ENCODE measurements around the gene NTSR1. TPM values are rescaled to one million over a fixed set of nuclear protein-coding genes. Genes with fewer than 3 reads are reported as not detected.

Gene NTSR1
- total and polyA plus RNA-seq, 3 experiments from 2014 or later = not detected

DNA sequence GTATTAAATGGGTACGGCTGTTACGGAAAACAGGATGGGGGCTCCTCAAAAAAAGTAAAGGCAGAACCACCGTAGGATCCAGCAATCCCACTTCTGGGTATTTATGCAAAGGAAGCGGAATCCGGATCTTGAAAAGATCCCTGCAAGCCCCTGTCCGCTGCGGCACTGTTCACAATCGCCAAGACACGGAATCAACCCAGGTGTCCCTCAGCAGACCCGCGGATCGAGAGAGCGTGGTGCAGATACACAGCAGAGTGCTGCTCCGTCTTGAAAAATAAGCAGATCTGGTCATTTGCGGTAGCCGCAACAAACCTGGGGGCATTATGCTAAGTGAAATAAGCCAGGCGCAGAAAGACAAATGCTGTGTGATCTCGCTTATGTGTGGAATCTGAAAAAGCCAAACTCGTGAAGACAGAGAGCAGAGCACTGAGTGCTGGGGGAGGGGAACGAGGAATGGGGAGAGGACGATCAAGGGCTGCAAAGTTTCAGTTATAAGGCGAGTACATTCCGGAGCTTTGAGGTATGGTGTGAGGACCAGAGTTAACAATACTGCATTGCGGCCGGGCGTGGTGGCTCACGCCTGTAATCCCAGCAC is 41.3 kb downstream of the NTSR1 start:
- POLR2A ChIA-PET = no interaction called here
- Mint-ChIP-seq H3K9me3 (no peaks in the 10 kb centered on the region), H3K4me3 (no peak overlapping the region), H3K27me3 (no peaks in the 10 kb centered on the region), H3K4me1 (peaks cover 5 to 7% (median 6%) of the 10 kb centered on the region in 3 donors), H3K27ac (peak overlapping the region in 1 of 8 donors; percentile 14), H3K36me3 (peaks cover 0 to 4% (median 0%) of the 10 kb centered on the region in 3 donors)
- CTCF ChIA-PET = no interaction called here
- H3K27me3 ChIP-seq (ENCODE audit: insufficient read depth, low read length, poor library complexity, severe bottlenecking) = no peaks in the 10 kb centered on the region
- no peak for DNase-seq
- peaks cover 14% of the 10 kb centered on the region for H3K4me1 ChIP-seq (ENCODE audit: insufficient read depth, low read length)
- no peak overlapping the region for H3K4me3 ChIP-seq (ENCODE audit: low read length)
- H3K27ac ChIP-seq (ENCODE audit: low read depth, low read length) = no peak overlapping the region
- no peaks in the 10 kb centered on the region for H3K36me3 ChIP-seq (ENCODE audit: insufficient read depth, low read length)
- no peaks in the 10 kb centered on the region for H3K9me3 ChIP-seq (ENCODE audit: low read length)

- H3K9me3 Mint-ChIP-seq = no peaks in the 10 kb centered on the region
- no peak overlapping the region for H3K4me3 Mint-ChIP-seq
- Histone ChIP-seq H3K27me3 (ENCODE audit: insufficient read depth, low read length, poor library complexity, severe bottlenecking) (no peaks in the 10 kb centered on the region), H3K27ac (ENCODE audit: low read depth, low read length) (no peak overlapping the region), H3K9me3 (ENCODE audit: low read length) (no peaks in the 10 kb centered on the region), H3K4me3 (ENCODE audit: low read length) (no peak overlapping the region), H3K36me3 (ENCODE audit: insufficient read depth, low read length) (no peaks in the 10 kb centered on the region), H3K4me1 (ENCODE audit: insufficient read depth, low read length) (no peaks in the 10 kb centered on the region)
- POLR2A ChIA-PET = no interaction called here
- H3K36me3 Mint-ChIP-seq = no peaks in the 10 kb centered on the region
- no peak for DNase-seq
- CTCF ChIA-PET = interaction anchor here (0.8 kb wide), 1 partner anchor 11 kb away, joined by 3 read pairs; no protein-coding TSS in a partner anchor
- H3K27ac Mint-ChIP-seq = peak overlapping the region in 1 of 8 donors; percentile 24
- no peaks in the 10 kb centered on the region for H3K4me1 Mint-ChIP-seq
- peaks cover 4 to 7% of the 10 kb centered on the region in 2 donors for H3K27me3 Mint-ChIP-seq
These were observed 43.0 kb downstream of the NTSR1 start for GRCh38 chr20:62751551-62752150.

DNA sequence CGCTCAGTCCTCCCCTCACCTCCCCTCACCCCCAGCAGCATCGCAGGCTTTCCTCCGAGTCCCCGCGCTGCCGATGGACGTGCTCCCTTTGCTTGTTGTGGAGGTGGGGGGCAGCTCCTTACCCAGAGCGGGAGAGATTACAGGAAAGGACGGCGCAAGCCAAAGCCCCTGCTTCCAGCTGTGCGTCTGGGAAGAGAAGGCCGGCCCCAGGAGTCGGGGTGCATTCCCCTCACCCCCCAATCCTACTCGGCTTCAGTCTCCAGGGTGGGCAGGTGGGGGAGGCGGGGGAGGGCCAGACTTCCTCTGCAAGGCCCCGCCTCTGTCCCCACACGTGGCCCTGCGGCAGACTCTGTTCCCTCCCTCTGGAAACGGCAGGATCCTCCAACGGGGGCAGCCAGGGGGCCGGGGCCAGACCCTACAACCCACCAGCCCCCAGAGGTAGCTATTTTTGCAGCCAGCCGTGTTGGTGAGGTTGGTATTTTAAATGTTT is 43.6 kb downstream of the NTSR1 start:
- H3K4me3 Mint-ChIP-seq = no peak overlapping the region
- CTCF ChIA-PET = no interaction called here

DNA sequence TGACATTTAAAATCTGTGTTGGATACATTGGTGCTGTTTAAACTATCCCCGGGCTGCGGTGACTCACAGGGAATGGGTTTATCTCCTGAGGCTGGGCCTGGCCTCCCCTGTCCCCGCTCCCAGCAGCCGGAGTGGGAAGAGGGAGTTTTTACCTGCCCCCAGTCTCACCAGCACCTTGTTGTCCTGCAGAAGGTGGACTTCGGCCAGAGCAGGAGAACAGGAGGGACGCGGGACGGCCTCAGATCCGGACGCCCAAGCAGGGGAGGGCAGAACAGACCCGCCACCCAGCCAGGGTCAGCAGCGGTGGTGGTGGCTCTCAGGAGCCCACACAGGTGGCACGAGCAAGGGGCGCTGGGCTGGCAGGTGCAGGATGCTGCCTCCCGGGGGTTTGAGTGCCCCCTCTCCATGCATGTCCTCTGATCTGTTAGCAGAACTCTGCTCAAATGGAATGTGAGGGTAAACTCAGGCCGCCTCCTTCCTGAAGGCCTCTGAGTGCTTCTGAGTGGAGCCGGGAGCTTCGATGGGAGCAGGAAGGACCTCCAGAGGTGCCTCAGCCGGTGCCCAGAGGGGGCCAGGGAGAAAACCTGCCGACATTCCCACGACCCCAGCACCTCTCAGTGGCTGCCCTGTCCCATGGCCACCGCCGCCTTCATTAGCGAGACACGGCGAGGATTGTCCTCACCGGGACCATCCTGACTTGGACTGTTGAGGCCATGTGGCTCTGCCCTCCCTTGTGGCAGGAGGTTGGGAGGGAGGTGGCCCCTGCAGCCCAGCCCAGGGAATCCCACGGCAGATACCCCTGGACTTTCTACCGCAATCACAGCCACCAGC is 44.2 kb downstream of the NTSR1 start:
- Histone ChIP-seq H3K27me3 (ENCODE audit: insufficient read depth, low read length, poor library complexity, severe bottlenecking) (no peaks in the 10 kb centered on the region), H3K36me3 (ENCODE audit: insufficient read depth, low read length) (no peaks in the 10 kb centered on the region), H3K4me3 (ENCODE audit: low read length) (no peak overlapping the region), H3K27ac (ENCODE audit: low read depth, low read length) (no peak overlapping the region), H3K4me1 (ENCODE audit: insufficient read depth, low read length) (no peaks in the 10 kb centered on the region), H3K9me3 (ENCODE audit: low read length) (no peaks in the 10 kb centered on the region)
- no peak for DNase-seq
- ChIA-PET CTCF (no interaction called here), POLR2A (no interaction called here)
- H3K4me3 Mint-ChIP-seq = no peak overlapping the region
- no peaks in the 10 kb centered on the region for H3K9me3 Mint-ChIP-seq
- no peaks in the 10 kb centered on the region for H3K4me1 Mint-ChIP-seq
- no peaks in the 10 kb centered on the region for H3K36me3 Mint-ChIP-seq
- no peak overlapping the region for H3K27ac Mint-ChIP-seq
- peaks cover 13 to 18% of the 10 kb centered on the region in 2 donors for H3K27me3 Mint-ChIP-seq

More for the DNA sequence above, 43.6 kb downstream of the NTSR1 start:
- DNase-seq = no peak
- Mint-ChIP-seq H3K36me3 (no peaks in the 10 kb centered on the region), H3K27ac (no peak overlapping the region), H3K4me1 (no peaks in the 10 kb centered on the region), H3K9me3 (no peaks in the 10 kb centered on the region), H3K27me3 (peaks cover 8 to 13% of the 10 kb centered on the region in 2 donors)
- H3K36me3 ChIP-seq (ENCODE audit: insufficient read depth, low read length) = no peaks in the 10 kb centered on the region
- no peak overlapping the region for H3K4me3 ChIP-seq (ENCODE audit: low read length)
- no peaks in the 10 kb centered on the region for H3K27me3 ChIP-seq (ENCODE audit: insufficient read depth, low read length, poor library complexity, severe bottlenecking)
- H3K27ac ChIP-seq (ENCODE audit: low read depth, low read length) = no peak overlapping the region
- POLR2A ChIA-PET = no interaction called here
- H3K9me3 ChIP-seq (ENCODE audit: low read length) = no peaks in the 10 kb centered on the region
- no peaks in the 10 kb centered on the region for H3K4me1 ChIP-seq (ENCODE audit: insufficient read depth, low read length)

- ChIA-PET CTCF (no interaction called here), POLR2A (no interaction called here)
- Mint-ChIP-seq H3K9me3 (no peaks in the 10 kb centered on the region), H3K36me3 (no peaks in the 10 kb centered on the region), H3K4me1 (no peaks in the 10 kb centered on the region), H3K4me3 (no peak overlapping the region), H3K27ac (peak overlapping the region in 1 of 8 donors; percentile 29), H3K27me3 (peaks cover 13 to 24% of the 10 kb centered on the region in 2 donors)
- H3K9me3 ChIP-seq (ENCODE audit: low read length) = no peaks in the 10 kb centered on the region
- no peaks in the 10 kb centered on the region for H3K27me3 ChIP-seq (ENCODE audit: insufficient read depth, low read length, poor library complexity, severe bottlenecking)
- no peak overlapping the region for H3K4me3 ChIP-seq (ENCODE audit: low read length)
- no peaks in the 10 kb centered on the region for H3K36me3 ChIP-seq (ENCODE audit: insufficient read depth, low read length)
- no peak for DNase-seq
- H3K27ac ChIP-seq (ENCODE audit: low read depth, low read length) = no peak overlapping the region
- H3K4me1 ChIP-seq (ENCODE audit: insufficient read depth, low read length) = no peaks in the 10 kb centered on the region
These were observed 45.0 kb downstream of the NTSR1 start for GRCh38 chr20:62753626-62754025.

GRCh38 chr20:62754122-62754990 is 45.7 kb downstream of the NTSR1 start:
- H3K4me1 Mint-ChIP-seq = no peaks in the 10 kb centered on the region

GRCh38 chr20:62754991-62755356 is 46.3 kb downstream of the NTSR1 start:
- POLR2A ChIA-PET = no interaction called here

More at GRCh38 chr20:62754122-62754990, 45.7 kb downstream of the NTSR1 start:
- Histone ChIP-seq H3K27ac (ENCODE audit: low read depth, low read length) (no peak overlapping the region), H3K27me3 (ENCODE audit: insufficient read depth, low read length, poor library complexity, severe bottlenecking) (no peaks in the 10 kb centered on the region), H3K4me3 (ENCODE audit: low read length) (no peak overlapping the region), H3K4me1 (ENCODE audit: insufficient read depth, low read length) (no peaks in the 10 kb centered on the region), H3K36me3 (ENCODE audit: insufficient read depth, low read length) (no peaks in the 10 kb centered on the region), H3K9me3 (ENCODE audit: low read length) (no peaks in the 10 kb centered on the region)
- ChIA-PET POLR2A (no interaction called here), CTCF (no interaction called here)
- no peak for DNase-seq
- Mint-ChIP-seq H3K9me3 (no peaks in the 10 kb centered on the region), H3K27ac (no peak overlapping the region), H3K27me3 (peaks cover 13 to 24% of the 10 kb centered on the region in 2 donors), H3K36me3 (no peaks in the 10 kb centered on the region), H3K4me3 (no peak overlapping the region)

More at GRCh38 chr20:62754991-62755356, 46.3 kb downstream of the NTSR1 start:
- Mint-ChIP-seq H3K36me3 (no peaks in the 10 kb centered on the region), H3K4me1 (no peaks in the 10 kb centered on the region), H3K4me3 (no peak overlapping the region), H3K27me3 (peaks cover 13 to 24% of the 10 kb centered on the region in 2 donors), H3K9me3 (no peaks in the 10 kb centered on the region), H3K27ac (no peak overlapping the region)
- H3K4me3 ChIP-seq (ENCODE audit: low read length) = no peak overlapping the region
- H3K36me3 ChIP-seq (ENCODE audit: insufficient read depth, low read length) = no peaks in the 10 kb centered on the region
- no peaks in the 10 kb centered on the region for H3K4me1 ChIP-seq (ENCODE audit: insufficient read depth, low read length)
- no peaks in the 10 kb centered on the region for H3K27me3 ChIP-seq (ENCODE audit: insufficient read depth, low read length, poor library complexity, severe bottlenecking)
- no peak for DNase-seq
- H3K27ac ChIP-seq (ENCODE audit: low read depth, low read length) = no peak overlapping the region
- H3K9me3 ChIP-seq (ENCODE audit: low read length) = no peaks in the 10 kb centered on the region
- CTCF ChIA-PET = no interaction called here
